ENCODE results near the gene NXNL2. TPM values are rescaled to one million over a fixed set of nuclear protein-coding genes. Genes with fewer than 3 reads are reported as not detected.

NXNL2 gene
- total RNA-seq, 1 experiment from 2014 or later: 1.4 TPM

GRCh38 chr9:88514247-88514646 lies 20.7 kb upstream of the NXNL2 start:
- H3K9me3 ChIP-seq (ENCODE audit: control insufficient read depth, insufficient read depth, low read depth, low read length): no peaks in the 10 kb centered on the region
- no peaks in the 10 kb centered on the region for H3K36me3 ChIP-seq (ENCODE audit: control insufficient read depth, insufficient read depth, low read length)
- H3K4me1 ChIP-seq (ENCODE audit: control insufficient read depth, insufficient read depth, low read length): no peaks in the 10 kb centered on the region
- POLR2A ChIA-PET: interaction anchor here (0.7 kb wide), 1 partner anchor 43 kb away, joined by 4 read pairs; no protein-coding TSS in a partner anchor
- no peak overlapping the region for H3K27ac ChIP-seq (ENCODE audit: low read length)
- intact Hi-C loops (cut with micrococcal nuclease; ENCODE audit: unreplicated experiment): no loop called here
- H3K4me3 ChIP-seq (ENCODE audit: low read depth in 2 of 2, low read length in 2 of 2): no peak overlapping the region
- DNase-seq (ENCODE audit: low read depth, low spot score): no peak
- BruUV-seq (replicated peaks): no TSS peak
- no peaks in the 10 kb centered on the region for H3K27me3 ChIP-seq (ENCODE audit: control insufficient read depth, insufficient read depth, low read length)
- TF ChIP-seq SIN3A (IDR thresholded peaks at IDR 0.05; ENCODE audit: borderline replicate concordance, insufficient read depth, low read depth, low read length) (no peak), REST (IDR thresholded peaks at IDR 0.05; ENCODE audit: insufficient read depth in 1 of 2, low read depth in 2 of 2, low read length in 1 of 2) (no peak), POLR2AphosphoS5 (IDR thresholded peaks at IDR 0.05; ENCODE audit: low read depth, low read length) (no peak), CTCF (IDR thresholded peaks at IDR 0.05) (no peak), TCF7L2 (IDR thresholded peaks at IDR 0.05; ENCODE audit: low read depth, low read length) (no peak)
- ATAC-seq: no peak
- CTCF ChIA-PET: no interaction called here
- in situ Hi-C loops (cut with HindIII; ENCODE audit: low pct_unique_long_range_greater_than_20kb, low sequenced_read_pairs): no loop called here

GRCh38 chr9:88521308-88521707 lies 13.7 kb upstream of the NXNL2 start:
- Histone ChIP-seq H3K4me1 (ENCODE audit: control insufficient read depth, insufficient read depth, low read length) (no peaks in the 10 kb centered on the region), H3K9me3 (ENCODE audit: control insufficient read depth, insufficient read depth, low read depth, low read length) (no peaks in the 10 kb centered on the region), H3K4me3 (ENCODE audit: low read depth in 2 of 2, low read length in 2 of 2) (no peak overlapping the region), H3K27me3 (ENCODE audit: control insufficient read depth, insufficient read depth, low read length) (no peaks in the 10 kb centered on the region), H3K27ac (ENCODE audit: low read length) (no peak overlapping the region), H3K36me3 (ENCODE audit: control insufficient read depth, insufficient read depth, low read length) (no peaks in the 10 kb centered on the region)
- TF ChIP-seq SIN3A (IDR thresholded peaks at IDR 0.05; ENCODE audit: borderline replicate concordance, insufficient read depth, low read depth, low read length): no peak
- TF ChIP-seq TCF7L2 (IDR thresholded peaks at IDR 0.05; ENCODE audit: low read depth, low read length): no peak
- ATAC-seq (no peak), DNase-seq (ENCODE audit: low read depth, low spot score) (no peak)
- in situ Hi-C loops (cut with HindIII; ENCODE audit: low pct_unique_long_range_greater_than_20kb, low sequenced_read_pairs): no loop called here
- no TSS peak for BruUV-seq (replicated peaks)
- POLR2A ChIA-PET: no interaction called here
- intact Hi-C loops (cut with micrococcal nuclease; ENCODE audit: unreplicated experiment): no loop called here
- CTCF ChIA-PET: no interaction called here

- intact Hi-C loops (cut with micrococcal nuclease; ENCODE audit: unreplicated experiment) (no loop called here), in situ Hi-C loops (cut with HindIII; ENCODE audit: low pct_unique_long_range_greater_than_20kb, low sequenced_read_pairs) (no loop called here)
- ChIA-PET CTCF (no interaction called here), POLR2A (no interaction called here)
- H3K27ac ChIP-seq (ENCODE audit: low read length): no peak overlapping the region
- no TSS peak for BruUV-seq (replicated peaks)
- no peaks in the 10 kb centered on the region for H3K4me1 ChIP-seq (ENCODE audit: control insufficient read depth, insufficient read depth, low read length)
- no peak for ATAC-seq
- no peaks in the 10 kb centered on the region for H3K27me3 ChIP-seq (ENCODE audit: control insufficient read depth, insufficient read depth, low read length)
- no peak overlapping the region for H3K4me3 ChIP-seq (ENCODE audit: low read depth in 2 of 2, low read length in 2 of 2)
- TF ChIP-seq SIN3A (IDR thresholded peaks at IDR 0.05; ENCODE audit: borderline replicate concordance, insufficient read depth, low read depth, low read length) (no peak), TCF7L2 (IDR thresholded peaks at IDR 0.05; ENCODE audit: low read depth, low read length) (no peak), REST (IDR thresholded peaks at IDR 0.05; ENCODE audit: insufficient read depth in 1 of 2, low read depth in 2 of 2, low read length in 1 of 2) (no peak), POLR2AphosphoS5 (IDR thresholded peaks at IDR 0.05; ENCODE audit: low read depth, low read length) (no peak), CTCF (IDR thresholded peaks at IDR 0.05) (no peak)
- DNase-seq (ENCODE audit: low read depth, low spot score): no peak
- H3K36me3 ChIP-seq (ENCODE audit: control insufficient read depth, insufficient read depth, low read length): no peaks in the 10 kb centered on the region
- H3K9me3 ChIP-seq (ENCODE audit: control insufficient read depth, insufficient read depth, low read depth, low read length): no peaks in the 10 kb centered on the region
Observed at GRCh38 chr9:88522360-88522759, 12.6 kb upstream of the NXNL2 start.
